DMS53 treated with DMSO at 0.1 percent for 48 hours (cell line): ENCODE results near the gene LCN2.

ENCODE experiments used
- DNase-seq: peaks from one replicate; lab custom pipeline; 2025; ENCODE audit not compliant: unreplicated experiment; lab: John Stamatoyannopoulos, UW

The LCN2 gene

DNA sequence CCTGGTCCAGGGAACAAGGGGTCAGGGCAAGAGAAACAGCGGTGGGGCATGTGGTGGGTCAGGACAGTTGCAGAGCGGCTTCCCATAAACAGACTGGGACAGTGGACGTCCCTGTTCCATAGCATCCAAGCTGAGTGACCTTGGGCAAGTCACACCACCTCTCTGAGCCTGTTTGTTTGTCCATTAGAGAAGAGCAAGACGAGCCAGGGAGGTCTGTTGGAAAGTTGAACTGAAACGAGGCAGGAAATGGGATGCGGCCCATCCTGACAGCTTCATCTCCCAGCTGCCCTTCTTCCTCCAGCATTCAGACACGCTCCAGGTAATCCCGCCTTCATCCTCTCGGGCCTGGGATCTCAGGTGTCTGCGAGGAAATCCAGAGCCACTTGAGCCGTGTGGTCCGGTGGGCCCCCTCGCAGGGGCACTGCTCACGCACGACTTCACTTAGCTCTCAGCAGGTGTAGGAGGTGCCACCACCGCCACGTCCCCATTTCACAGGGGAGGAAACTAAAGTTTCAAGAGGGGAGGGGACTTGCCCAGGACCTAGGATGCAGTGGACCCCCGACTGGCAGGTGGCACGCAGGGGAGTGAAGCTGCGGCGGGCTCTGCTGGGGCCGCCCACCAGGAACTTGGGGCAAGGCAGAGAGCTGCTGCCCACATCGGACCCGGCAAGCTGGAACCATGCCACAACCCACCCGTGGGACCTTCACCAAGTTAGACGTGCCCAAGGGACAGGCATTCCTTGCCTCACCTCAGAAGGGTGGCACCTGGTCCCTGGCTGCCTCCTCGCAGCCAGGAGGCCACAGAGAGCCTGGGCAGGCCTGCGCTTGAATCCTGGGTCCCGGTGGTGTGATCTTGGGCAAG, 34.7 kb upstream of the LCN2 start:
- peak; percentile 70 for DNase-seq

- DNase-seq, result peak; percentile 92
These were observed 33.8 kb upstream of the LCN2 start for GRCh38 chr9:128115187-128116103.

DNA sequence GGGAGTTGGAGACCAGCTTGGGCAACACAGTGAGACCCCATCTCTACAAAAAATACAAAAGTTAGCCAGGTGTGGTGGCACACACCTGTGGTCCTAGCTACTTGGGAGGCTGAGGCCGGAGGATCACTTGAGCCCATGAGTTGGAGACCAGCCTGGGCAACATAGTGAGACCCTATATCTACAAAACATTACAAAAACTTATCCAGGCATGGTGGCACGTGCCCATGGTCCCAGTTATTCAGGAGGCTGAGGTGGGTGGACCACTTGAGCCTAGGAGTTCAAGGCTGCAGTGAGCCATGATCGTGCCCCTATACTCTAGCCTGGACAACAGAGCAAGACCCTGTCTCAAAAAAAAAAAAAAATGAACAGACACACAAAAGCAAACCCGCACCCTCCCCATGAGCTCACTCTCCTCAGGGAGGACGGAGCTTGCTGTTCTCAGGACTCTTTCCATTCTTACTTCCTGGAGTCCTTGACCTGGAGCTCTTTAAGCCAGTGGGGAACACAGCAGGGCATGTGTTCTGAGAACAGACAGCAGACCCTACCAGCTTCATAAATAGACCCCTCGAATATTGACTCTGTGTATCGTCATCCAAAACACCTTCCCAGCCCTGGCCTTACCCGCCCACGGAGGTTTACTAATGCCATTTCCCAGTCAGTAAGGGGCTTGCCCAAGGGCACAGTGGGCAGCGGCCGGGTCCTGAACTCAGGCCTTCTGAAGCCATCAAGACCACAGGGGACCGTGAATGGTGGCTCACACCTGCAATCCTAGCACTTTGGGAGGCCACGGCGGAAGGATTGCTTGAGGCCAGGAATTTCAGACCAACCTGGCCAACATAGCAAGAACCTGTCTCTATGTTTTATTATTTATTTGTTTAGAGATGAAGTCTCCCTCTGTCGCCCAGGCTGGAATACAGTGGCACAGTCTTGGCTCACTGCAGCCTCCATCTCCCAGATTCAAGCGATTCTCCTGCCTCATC, 32.9 kb upstream of the LCN2 start:
- DNase-seq, result no peak

GRCh38 chr9:128117613-128118471, 31.4 kb upstream of the LCN2 start:
- DNase-seq, result peak; percentile 81

DNA sequence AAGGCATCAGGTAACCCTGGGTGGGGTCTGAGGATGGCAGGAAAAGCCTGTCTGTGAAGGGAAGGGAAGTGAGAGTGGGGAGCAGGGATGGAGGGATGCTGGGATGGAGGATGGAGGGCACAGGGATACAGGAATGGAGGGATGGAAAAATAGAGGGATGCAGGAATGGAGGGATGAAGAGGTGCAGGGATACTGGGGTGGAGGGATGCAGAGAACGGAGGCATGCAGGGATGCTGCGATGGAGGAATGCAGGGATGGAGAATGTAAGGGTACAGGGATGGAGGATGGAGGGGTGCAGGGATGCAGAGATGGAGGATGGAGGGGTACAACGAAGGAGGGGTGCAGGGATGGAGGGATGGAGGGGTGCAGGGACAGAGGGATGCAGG, 30.8 kb upstream of the LCN2 start:
- DNase-seq, result no peak

GRCh38 chr9:128118971-128119665, 30.1 kb upstream of the LCN2 start:
- no peak for DNase-seq

- DNase-seq, result no peak
These were observed 29.1 kb upstream of the LCN2 start for GRCh38 chr9:128120061-128120740.

- no peak for DNase-seq
These were observed 28.4 kb upstream of the LCN2 start for GRCh38 chr9:128120741-128121465.

GRCh38 chr9:128121466-128121810, 27.8 kb upstream of the LCN2 start:
- no peak for DNase-seq

GRCh38 chr9:128121924-128122808, 27.1 kb upstream of the LCN2 start:
- no peak for DNase-seq

DNA sequence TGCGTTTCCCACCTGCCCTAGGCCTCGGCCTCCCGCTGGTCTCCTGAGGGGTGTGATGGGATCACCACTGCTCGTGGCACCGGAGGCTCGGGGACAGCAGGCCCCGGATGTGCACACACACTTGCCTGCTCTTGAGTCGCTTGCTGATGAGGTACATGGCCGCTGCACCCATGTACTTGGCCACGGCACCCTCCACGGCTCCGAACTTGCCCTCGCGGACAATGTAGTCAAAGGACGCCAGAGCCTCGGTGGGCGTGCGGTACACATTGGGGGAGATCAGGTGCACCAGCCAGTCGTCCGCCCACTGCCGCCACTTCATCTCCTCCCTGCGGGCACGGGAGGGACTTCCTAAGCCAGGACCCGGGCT, 26.5 kb upstream of the LCN2 start:
- no peak for DNase-seq

DNA sequence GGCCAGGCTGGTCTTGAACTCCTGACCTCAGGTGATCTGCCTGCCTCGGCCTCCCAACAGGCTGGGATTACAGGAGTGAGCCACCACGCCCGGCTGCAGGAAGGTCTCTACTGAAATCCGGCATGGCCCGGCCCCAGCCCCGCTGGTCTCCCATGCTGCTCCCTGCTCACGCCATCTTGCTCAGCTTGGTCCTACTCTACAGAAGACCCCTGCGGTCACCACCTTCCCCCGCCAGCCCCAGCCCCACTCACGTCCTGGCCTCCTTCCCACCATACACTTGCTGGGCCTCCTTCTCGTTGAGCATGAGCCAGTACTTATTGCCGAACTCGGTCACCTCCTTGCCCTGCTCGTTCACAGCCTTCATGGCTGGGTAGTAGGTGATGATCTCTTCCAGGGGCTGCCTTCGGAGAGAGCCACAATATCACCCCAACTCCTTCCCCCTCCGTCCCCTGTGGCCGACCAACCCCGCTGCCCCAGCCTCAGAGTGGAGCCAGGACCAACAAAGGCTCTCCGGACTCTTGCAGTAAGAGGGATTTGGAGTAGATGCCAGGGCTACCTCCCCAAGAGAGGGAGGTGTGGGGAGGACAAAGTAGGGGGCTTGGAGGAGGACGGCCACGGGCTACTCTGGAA, 25.7 kb upstream of the LCN2 start:
- DNase-seq, result no peak

- no peak for DNase-seq
These were observed 24.8 kb upstream of the LCN2 start for GRCh38 chr9:128124451-128124850.

GRCh38 chr9:128124873-128125579, 24.2 kb upstream of the LCN2 start:
- peak; percentile 15 for DNase-seq

DNA sequence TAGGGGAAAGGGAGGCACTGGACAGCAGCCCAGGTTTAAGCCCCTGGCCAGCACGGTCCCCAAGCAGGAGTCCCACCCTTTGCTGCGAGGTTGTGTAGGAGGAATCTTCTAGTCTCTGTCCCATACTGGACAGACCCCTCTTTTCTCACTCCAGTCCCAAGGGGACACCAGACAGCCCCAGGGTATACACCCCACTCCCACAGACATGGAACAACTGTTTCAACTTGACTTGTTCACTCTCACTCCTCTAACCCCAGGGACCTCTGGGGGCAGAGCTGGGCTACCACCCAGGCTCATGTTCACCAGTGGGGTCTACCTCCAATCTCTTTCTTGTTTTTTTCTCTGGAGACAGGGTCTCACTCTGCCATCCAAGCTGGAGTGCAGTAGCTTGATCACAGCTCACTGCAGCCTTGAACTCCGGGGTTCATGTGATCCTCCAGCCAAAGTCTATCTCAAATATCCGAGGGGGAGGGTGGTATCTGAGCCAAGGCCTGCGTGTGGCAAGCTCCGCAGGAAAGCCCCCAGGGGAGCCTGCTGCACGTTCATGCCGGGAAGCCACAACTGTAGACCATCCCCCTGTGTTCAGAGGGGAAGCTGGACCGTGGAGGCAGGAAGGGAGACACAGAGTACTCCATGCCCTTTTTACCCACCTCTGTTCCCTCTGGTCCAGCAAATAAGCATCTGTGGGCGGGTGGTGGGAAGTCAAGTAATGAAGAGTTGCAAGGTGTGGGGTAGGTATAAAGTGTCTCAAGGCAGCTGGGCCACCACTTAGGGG, 23.5 kb upstream of the LCN2 start:
- DNase-seq, result no peak
